Upper lobe of right lung (tissue), 1 donor: Measurements from ENCODE around the gene PRTFDC1. TPM values are rescaled to one million over a fixed set of nuclear protein-coding genes. Genes with fewer than 3 reads are reported as not detected.
A peak's percentile ranks its signal among the peaks of the same experiment; 100 is the strongest.

Experiments used
- ATAC-seq: fragments of 200-7000 bp; cut with Tn5 transposase; one replicate; pipeline ENCODE4 v1.9.1; 2020; ENCODE audit warnings: mild to moderate bottlenecking, moderate library complexity
- DNase-seq: peaks from one replicate; pipeline ENCODE4 v3.0.0-alpha.2; 2020
- H3K27ac ChIP-seq: fragments of 200-600 bp; one replicate; pipeline ENCODE4 v1.8.0; 2022
- H3K27me3 ChIP-seq: fragments of 200-600 bp; one replicate; pipeline ENCODE4 v1.8.0; 2022; ENCODE audit warnings: mild to moderate bottlenecking
- H3K36me3 ChIP-seq: fragments of 200-600 bp; one replicate; pipeline ENCODE4 v1.8.0; 2022
- H3K4me1 ChIP-seq: fragments of 200-600 bp; one replicate; pipeline ENCODE4 v1.8.0; 2022
- H3K4me3 ChIP-seq: fragments of 200-600 bp; one replicate; pipeline ENCODE4 v1.8.0; 2022; ENCODE audit warnings: mild to moderate bottlenecking
- H3K9me3 ChIP-seq: fragments of 200-600 bp; one replicate; pipeline ENCODE4 v1.8.0; 2022
- intact Hi-C: fragments of 100-400 bp; cut with DNase I; formaldehyde crosslinking; loops from one replicate; pipeline ENCODE4 v1.11.0; 2022
- total RNA-seq: library from RNA; stranded (reverse); fragmentation: NEBNext Ultra II Directional; extraction: Animal tissue kit (Norgen Biotek cat#: 25700); gene quantifications from one replicate; pipeline ENCODE4 v1.2.1, GENCODE V29; 2021
- TF ChIP-seq, protein P1 (sequence below): fragments of 200-600 bp; IDR thresholded peaks from one replicate; pipeline ENCODE4 v1.8.0; 2022; ENCODE audit warnings: antibody characterized with exemption
- donor health status: DM: no; HTN: yes; CAD: no; lungs with severe emphysema.

Gene PRTFDC1
- total RNA-seq, 1 donor from 2014 or later = 2.7 TPM

GRCh38 chr10:24983130-24983529 lies 30.7 kb upstream of the PRTFDC1 start:
- no peak overlapping the region for H3K27ac ChIP-seq
- H3K27me3 ChIP-seq = no peaks in the 10 kb centered on the region

DNA sequence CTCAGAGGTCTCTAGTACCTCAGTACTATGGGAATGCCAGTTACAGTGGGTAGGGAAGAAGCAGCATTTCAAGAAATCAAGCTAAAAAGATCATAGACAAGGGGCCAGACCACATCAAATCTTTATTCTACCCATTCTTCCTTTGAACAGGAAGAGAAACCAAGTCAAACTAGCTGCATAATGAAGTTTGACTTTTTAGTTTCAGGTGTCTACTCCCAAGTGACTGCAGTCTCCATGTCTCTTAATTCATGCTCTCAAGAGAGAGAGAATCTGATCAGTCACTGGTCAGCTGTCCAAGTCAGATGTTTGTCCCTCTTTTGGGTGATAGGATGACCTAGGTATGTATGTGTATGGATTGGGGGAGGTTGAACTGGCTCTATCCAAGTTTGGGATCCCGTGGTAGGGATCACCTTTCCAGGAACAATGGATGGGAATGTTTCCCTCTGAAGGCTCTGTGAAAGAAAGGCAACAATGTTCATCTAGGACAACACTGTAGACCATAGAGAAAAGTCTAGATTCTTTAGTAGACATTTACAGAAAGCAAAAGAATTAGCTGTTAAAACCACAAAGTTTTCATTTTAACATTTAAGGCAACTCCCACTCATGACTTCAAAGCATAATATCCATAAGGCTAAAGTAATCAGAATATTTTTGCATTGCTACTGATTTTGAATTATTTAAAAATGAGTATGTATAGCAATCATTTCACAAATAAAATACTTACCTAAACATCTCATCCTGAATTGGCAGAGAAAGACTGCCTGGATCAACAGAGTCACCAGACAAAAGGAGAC lies 30.1 kb upstream of the PRTFDC1 start:
- ATAC-seq (no peak), DNase-seq (no peak)
- Histone ChIP-seq H3K4me1 (no peaks in the 10 kb centered on the region), H3K27me3 (no peaks in the 10 kb centered on the region), H3K27ac (no peak overlapping the region), H3K9me3 (no peaks in the 10 kb centered on the region), H3K36me3 (no peaks in the 10 kb centered on the region), H3K4me3 (no peak overlapping the region)
- TF ChIP-seq, protein P1, sequence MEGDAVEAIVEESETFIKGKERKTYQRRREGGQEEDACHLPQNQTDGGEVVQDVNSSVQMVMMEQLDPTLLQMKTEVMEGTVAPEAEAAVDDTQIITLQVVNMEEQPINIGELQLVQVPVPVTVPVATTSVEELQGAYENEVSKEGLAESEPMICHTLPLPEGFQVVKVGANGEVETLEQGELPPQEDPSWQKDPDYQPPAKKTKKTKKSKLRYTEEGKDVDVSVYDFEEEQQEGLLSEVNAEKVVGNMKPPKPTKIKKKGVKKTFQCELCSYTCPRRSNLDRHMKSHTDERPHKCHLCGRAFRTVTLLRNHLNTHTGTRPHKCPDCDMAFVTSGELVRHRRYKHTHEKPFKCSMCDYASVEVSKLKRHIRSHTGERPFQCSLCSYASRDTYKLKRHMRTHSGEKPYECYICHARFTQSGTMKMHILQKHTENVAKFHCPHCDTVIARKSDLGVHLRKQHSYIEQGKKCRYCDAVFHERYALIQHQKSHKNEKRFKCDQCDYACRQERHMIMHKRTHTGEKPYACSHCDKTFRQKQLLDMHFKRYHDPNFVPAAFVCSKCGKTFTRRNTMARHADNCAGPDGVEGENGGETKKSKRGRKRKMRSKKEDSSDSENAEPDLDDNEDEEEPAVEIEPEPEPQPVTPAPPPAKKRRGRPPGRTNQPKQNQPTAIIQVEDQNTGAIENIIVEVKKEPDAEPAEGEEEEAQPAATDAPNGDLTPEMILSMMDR = no peak
- intact Hi-C loops = no loop called here

More at GRCh38 chr10:24983130-24983529, 30.7 kb upstream of the PRTFDC1 start:
- ATAC-seq = no peak
- intact Hi-C loops = no loop called here
- no peaks in the 10 kb centered on the region for H3K4me1 ChIP-seq
- H3K36me3 ChIP-seq = no peaks in the 10 kb centered on the region
- TF ChIP-seq, protein P1 = no peak
- no peak overlapping the region for H3K4me3 ChIP-seq
- no peaks in the 10 kb centered on the region for H3K9me3 ChIP-seq
- DNase-seq = no peak

- Histone ChIP-seq H3K9me3 (no peaks in the 10 kb centered on the region), H3K4me1 (no peaks in the 10 kb centered on the region), H3K27ac (no peak overlapping the region), H3K36me3 (no peaks in the 10 kb centered on the region), H3K4me3 (no peak overlapping the region), H3K27me3 (no peaks in the 10 kb centered on the region)
- TF ChIP-seq, protein P1 = no peak
- DNase-seq (no peak), ATAC-seq (no peak)
- intact Hi-C loops = no loop called here
These were observed 28.8 kb upstream of the PRTFDC1 start for GRCh38 chr10:24981161-24981710.

DNA sequence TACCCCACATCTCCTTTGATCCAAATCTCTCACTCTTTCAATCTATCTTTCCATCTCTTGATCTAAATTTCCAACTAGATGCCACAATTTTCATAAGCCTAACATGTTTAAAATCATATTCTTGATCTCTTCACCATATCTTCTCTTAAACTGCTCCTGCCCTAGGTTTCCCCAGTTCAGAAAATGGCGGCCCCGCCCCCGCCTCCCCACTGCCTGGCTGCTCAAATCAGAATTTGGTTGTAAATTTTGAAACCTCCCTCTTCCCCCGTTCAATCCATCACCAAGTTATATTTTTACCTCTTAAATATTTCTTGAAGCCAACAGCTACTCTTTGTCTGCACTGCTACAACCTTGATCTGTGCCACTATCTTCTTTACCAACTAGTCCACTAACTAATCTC lies 27.3 kb upstream of the PRTFDC1 start:
- Histone ChIP-seq H3K9me3 (no peaks in the 10 kb centered on the region), H3K27ac (no peak overlapping the region), H3K4me3 (no peak overlapping the region), H3K36me3 (no peaks in the 10 kb centered on the region), H3K4me1 (no peaks in the 10 kb centered on the region), H3K27me3 (no peaks in the 10 kb centered on the region)
- no peak for ATAC-seq
- TF ChIP-seq, protein P1 = no peak
- DNase-seq = no peak
- intact Hi-C loops = no loop called here

- H3K4me3 ChIP-seq = no peak overlapping the region
- H3K4me1 ChIP-seq = no peaks in the 10 kb centered on the region
- TF ChIP-seq, protein P1 = no peak
- ATAC-seq (peak; percentile 29), DNase-seq (no peak)
- H3K27me3 ChIP-seq = no peaks in the 10 kb centered on the region
- intact Hi-C loops = no loop called here
- H3K27ac ChIP-seq = no peak overlapping the region
- no peaks in the 10 kb centered on the region for H3K9me3 ChIP-seq
- H3K36me3 ChIP-seq = no peaks in the 10 kb centered on the region
These were observed 22.6 kb upstream of the PRTFDC1 start for GRCh38 chr10:24974976-24975375.
